GM19035 (cell line): ENCODE results near the gene ST6GALNAC6.
A peak's percentile ranks its signal among the peaks of the same experiment; 100 is the strongest.

Source experiments
- ATAC-seq: cut with Tn5 transposase; IDR thresholded peaks from one replicate; pipeline ENCODE4 v1.9.1; 2021; ENCODE audit not compliant: unreplicated experiment

ST6GALNAC6 gene

DNA sequence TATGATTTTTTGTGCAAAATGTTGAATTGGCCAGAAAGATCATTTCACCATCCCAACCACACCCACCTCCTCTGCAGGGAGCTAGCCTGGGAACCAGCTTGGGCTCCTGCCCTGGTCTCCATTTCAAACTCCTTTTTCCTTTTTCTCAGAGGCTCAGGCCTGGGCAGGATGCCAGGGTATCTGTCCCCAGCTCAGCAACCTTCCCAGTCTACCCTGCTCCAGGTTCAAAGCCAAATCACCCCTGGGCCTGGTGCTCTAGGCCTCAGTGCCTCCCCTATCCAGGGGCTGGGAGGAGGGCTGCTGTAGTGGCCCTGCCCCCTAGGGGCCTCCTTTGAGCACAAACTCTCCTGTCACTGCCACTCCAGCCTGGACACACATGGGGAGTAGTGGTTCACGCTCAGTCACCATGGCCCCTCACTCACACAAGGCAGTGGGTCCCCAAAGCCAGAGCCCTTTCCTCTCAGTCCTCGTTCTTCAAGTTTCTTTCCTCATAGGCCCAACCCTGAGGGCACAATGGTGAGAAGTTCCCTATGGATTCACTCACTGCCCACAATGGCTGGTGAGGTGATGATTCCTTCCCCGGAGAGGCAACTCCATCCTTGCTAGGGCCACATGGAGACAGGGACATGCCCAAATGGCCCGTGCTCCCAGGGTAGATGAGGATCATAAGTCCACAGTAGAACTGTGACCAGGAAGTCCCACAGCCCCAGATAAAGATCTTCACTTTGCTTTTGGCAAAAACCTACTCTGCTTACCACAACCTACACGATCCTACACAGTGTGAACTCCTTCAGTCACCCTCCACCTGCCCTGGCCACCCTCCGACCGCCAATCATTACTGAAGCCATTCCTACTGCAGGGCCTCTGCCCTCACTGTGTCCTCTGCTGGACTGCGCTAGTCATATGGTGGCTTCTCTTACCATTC is 19.0 kb upstream of the ST6GALNAC6 start:
- ATAC-seq = no peak

DNA sequence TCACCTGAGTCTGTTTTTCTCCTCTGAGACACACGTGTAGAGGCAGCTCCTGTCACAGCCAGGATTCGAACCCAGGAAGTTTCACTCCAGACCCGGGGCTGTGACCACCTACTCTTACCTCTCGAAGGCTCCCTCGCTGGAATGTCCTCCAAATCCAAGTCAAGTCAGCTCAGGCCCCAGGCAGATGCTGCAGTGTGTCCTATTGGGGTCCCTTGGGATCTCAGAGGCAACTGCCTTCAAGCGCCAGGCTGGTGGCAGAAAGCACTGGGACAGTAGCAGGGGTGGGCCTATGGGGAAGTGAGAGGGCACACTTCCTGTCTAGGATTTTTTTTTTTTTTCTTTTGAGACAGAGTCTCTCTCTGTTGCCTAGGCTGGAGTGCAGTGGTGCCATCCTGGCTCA is 18.2 kb upstream of the ST6GALNAC6 start:
- ATAC-seq = no peak

DNA sequence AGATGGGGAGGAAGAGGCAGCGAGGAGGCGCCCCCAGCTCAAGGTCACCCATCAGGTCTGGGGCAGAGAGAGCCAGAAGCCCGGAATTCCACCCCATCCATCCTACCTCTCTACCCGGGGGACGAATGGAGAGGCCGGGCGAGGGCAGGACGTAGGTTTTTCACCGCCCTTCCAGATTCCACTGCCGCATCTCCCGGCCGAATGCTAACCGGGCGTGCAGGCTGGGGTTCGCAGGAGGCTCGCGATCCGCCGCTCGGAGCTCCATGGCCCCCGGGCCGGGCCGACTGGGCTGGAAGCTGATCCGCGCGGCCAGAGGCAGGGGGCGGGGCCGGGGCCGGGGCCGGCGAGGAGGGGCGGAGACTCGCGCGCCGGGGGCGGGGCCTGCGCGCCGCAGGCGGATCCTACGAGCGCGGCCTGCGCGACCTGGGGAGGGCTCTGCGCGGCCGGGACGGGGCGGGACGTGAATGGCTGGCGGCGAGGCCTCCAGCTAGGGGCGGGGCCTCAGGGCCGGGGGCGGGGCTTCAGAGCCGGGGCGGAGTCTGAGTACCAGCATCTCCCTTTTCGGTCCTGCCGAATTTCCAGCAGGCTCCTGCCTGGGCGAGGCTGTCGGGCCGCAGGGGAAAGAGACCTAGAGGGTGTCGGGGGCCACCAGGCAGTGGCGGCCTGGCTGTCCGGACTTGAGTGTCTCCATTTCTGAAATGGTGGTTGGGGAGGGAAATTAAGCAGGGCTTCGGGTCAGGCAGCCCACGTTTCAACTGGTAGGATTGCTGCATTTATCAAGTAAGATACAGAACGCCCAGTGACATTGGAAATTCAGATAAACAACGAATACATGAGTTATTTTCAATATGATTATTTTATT is 17.5 kb upstream of the ST6GALNAC6 start, which contains the start of gene ST6GALNAC4:
Gene ST6GALNAC4 (minus strand): TSS at position 322 of the 862 bp plus-strand sequence. CDS start 622 bp downstream, outside the sequence.
- ATAC-seq = peak; percentile 73

DNA sequence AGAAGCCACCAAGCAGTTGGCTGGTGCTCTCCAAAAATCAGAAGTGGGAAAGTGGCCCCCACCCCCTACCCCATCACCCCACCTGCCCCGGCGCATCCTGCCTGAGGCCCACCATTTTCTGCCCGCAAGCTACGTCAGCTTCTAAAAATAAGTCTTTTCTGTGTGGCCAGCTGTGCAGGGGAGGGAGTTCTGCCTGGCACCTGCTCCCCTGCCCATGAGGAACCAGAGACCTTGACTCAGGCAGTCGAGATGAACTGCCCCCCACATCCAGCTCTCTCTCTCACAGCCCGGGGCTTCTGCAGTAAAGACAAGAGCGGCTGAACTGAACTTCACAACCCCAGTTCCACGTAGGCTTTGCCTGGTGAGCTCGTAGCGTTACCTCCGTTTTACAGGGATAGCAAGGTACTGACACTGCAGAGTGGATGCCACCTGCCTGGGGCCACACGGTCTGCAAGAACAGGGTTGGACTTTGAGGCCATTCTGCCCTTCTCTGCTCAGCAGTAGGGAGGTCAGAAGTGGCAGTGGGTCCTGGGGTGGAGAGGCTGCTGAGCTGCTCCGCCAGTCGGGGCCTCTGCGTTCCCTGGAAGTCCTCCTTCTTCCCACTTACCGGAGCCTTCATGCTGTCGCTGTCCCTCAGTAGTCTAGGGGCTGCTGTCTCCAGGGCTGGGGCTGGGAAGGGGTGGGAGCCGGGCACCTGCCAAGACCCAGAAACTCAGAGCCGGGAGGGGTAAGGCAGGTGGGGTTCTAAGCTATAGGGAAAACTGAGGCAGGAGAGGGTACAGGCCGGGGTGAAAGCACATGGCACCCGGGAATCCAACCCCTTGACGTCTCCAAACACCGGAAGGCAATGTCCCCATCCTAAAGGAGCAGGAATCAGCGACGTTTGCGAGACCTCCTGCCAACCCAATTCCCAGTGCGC is 16.7 kb upstream of the ST6GALNAC6 start:
- no peak for ATAC-seq

DNA sequence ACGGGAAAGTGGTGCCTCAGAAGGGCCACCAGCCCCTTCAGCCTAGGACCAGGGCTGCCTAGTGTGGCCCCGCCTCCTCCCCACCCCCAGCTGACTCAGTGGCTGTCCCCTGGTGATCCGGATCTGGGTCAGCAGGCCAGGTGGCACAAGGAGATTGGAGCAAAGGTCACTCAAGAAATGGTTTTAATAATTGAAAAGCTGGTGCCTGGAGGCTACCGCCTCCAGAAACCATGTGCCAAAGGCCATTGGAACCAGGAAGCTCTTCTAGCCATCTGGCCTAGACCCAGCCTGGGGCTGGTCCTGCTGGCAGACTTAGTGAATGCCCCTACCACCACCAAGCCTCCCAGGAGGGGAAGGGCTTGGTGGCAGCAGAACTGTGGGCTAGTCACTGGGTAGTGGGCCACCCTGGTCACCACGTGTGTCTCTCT is 15.9 kb upstream of the ST6GALNAC6 start:
- ATAC-seq = no peak

DNA sequence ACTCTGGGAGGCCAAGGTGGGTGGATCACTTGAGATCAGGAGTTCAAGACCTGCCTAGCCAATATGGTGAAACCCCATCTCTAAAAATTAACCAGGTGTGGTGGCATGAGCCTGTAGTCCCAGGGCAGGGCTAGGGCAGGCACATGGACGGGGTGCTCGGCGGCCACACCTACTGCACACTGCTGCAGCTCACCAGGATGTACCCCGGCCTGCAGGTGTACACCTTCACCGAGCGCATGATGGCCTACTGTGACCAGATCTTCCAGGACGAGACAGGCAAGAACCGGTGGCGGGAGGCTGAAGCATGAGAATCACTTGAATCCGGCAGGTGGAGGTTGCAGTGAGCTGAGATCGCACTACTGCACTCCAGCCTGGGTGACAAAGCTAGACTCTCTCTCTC is 14.3 kb upstream of the ST6GALNAC6 start:
- ATAC-seq = no peak

DNA sequence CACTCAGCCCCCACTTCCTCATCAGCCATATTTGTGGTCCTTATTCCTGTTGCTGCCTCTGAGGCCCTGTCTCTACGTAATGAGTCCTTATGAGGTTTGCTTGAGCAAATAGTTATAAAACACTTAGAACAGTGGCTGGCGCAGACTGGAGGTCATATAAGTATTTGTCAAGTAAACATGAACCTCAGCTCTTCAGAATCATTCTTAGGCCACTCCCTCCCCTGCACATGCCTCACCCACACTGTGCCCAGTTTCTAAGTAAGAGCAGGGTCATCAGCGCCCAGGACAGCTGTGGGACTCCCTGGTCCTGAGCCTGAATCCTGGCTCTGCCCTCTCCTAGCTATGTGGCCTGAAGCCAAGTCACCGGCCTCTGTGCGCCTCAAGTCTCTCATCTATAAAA is 13.5 kb upstream of the ST6GALNAC6 start:
- no peak for ATAC-seq

DNA sequence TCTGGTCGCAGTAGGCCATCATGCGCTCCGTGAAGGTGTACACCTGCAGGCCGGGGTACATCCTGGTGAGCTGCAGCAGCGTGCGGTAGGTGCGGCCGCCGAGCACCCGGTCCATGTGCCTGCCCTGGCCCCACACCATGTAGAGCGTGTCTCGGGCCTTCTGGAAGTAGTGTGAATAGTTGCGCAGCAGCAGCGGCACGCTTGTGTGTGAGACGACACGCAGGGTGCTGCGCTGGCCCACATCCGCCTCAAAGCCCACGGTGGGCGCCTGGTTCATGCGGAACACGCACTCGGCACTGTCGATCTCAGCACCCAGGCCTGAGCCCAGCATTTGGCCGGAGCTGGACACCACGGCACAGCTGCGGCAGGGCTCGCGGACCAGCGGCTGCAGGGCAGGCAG is 12.9 kb upstream of the ST6GALNAC6 start:
- no peak for ATAC-seq

DNA sequence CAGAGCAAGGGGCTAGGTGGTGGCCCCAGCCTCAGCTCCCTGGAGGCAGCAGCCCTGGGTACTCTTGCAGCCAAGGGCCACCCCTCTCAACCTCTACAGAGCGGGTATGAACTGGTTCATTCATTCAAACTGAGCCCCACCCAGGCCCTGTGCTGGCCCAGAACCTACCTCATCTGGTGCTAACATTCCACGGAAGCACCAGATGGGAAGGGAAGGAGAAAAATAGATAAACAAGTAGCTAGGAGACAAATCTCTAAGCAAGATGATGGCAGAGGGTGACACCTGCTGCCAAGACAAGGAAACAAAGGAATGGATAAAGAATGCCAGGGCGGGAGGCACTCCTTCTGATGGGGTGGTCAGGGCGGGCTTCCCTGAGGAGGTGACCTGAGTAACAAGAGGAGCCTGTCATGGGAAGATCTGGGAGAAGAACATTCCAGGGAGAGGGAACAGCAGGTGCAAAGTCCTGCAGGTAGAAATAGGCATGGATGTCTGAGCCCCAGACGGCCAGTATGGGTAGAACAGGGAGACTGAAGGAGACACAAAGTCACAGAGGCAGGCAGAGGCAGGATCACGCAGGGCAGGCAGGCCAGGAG is 11.3 kb upstream of the ST6GALNAC6 start:
- no peak for ATAC-seq

DNA sequence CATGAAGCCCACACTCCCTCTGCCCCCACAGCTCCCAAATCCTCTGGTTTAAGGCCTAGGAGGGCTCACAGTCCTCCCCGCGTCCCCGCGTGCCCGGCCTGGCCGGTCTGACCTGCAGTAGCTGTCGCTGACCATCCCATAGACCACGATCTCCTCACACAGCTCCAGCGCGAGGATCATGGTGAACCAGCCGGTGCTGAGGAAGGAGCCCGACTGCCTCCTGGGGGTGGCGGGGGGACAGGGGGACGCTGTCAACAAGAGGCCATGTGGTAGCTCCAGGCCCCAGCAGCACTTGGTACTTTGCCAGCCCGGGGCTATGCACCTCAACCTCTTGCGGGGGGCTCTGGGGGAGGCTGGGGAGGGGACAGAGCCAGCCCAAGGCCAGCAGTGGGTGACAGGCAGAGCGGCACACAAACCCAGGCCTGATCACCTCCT is 10.5 kb upstream of the ST6GALNAC6 start:
- ATAC-seq = no peak

DNA sequence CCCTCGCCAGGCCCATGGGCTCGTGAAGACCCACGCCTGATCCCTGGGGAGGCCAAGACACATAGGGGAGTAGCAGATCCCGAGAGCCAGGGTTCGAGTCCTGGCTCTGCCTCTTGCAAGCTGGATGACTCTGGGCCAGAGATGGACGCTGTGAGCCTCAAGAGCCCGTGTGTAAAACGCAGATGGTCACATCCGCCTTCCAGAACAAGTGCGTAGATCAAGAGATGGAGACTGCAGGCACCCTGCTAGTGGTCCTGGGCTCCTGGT is 9.2 kb upstream of the ST6GALNAC6 start:
- ATAC-seq = no peak

DNA sequence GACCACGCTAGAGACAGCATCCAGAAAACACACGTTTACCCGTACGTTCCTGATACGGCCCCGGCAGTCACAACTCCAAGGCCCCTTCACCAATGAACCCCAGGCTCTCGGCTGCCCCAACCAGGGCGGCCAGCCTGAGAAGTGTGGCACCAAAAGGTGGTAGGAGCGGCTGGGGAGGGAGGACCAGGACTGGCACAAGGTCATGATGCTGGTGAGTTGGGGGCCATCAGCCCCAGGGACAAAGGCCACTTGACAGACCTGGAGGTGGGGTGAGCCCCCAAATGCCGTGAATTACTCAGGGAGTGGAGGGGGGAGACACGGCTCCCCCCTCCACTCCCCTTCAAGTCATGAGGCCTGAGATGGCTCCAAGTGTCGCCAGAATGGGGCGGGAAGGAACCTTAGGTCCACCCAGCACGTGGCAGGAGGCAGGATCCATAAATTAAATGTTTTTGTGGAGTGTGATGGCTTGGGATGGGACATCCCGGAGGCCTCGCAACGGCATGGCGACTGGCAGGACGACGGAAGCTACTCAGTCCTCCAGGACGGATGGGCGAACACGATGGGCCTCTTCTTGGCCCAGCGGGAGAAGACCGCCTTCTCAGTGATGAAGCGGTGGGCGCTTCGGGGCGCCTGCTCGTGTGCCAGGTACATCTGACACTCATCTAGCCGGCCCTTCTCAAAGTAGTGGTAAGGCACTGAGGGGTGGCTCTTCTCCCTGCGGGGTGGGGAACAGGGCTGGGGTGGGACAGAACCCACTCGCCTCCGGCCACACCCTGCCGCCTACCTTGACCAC is 8.7 kb upstream of the ST6GALNAC6 start:
- no peak for ATAC-seq

DNA sequence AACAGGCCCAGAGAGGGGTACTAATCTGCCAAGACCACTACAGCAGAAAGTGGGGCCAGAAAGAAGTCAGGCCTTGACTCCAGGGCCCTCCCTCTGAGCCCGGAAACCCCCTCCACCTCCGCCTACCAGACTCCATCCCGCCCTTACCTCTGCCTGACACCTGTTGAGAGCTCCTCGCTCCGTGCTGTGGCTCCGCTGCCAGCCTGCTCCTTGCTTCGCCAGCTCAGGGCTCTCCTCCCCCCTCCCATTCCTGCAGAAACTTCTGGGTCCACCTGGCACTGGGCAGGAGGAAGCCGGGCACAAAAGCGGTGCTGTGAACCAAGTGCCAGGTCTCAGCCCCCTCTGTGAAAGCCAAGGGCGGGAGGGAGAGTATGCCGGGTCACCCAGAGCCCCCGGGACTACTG is 6.4 kb upstream of the ST6GALNAC6 start:
- ATAC-seq = no peak

DNA sequence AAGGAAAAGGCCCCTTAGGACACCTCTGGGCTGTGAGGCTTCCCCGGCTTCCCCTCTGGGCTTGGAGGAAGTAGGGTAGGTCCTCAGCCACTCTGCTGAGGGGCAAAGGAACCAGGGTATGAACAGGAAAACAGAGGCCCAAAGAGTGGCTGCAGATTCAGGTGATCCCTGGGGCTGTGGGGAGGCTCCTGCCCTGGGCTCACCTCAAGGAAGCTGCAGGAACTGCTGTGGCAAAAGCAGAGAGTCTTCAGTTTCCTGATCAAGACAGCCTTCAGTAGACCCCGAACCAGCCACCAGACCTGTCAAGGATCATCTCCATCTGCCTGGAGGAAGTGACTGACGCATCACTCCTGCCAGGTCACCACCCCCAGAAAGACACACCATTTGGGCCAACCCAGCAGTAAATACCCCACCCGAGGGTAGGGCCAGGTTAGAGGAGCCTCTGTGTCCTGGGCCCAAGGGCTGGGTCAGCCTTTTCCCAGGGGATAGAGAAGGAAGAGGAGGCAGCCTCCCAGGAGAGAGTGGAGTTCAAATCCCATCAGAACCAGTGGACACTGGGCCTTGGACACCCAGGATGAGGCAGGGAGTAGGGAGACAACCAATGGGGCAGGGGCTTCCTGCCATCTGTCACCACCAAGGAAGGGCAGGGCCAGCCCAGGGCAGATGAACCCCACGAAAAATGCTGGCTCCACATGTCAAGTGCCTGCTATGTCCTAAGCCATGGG is 5.8 kb upstream of the ST6GALNAC6 start:
- ATAC-seq = no peak

DNA sequence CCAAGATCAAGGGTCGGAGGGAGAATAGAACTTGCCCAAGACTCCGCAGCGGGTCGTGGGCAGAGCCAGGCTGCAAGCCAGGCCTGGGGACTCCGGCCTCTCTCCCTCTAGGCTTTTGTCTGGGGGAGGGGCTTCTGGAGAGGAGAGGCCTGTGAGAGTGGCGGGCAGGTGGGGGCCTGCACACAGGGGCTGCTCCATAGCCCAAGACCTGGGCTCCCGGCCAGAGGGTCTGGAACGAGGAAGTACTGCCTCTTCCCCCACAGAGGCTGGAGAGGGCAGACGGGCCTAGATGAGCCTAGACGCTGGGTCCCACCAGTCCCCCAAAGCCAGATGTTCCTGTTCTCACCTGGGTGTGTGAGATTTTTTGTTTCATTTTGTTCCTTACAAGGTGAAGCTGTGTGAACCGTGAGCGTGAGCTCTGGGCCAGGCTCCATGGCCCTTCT is 5.2 kb upstream of the ST6GALNAC6 start:
- no peak for ATAC-seq

DNA sequence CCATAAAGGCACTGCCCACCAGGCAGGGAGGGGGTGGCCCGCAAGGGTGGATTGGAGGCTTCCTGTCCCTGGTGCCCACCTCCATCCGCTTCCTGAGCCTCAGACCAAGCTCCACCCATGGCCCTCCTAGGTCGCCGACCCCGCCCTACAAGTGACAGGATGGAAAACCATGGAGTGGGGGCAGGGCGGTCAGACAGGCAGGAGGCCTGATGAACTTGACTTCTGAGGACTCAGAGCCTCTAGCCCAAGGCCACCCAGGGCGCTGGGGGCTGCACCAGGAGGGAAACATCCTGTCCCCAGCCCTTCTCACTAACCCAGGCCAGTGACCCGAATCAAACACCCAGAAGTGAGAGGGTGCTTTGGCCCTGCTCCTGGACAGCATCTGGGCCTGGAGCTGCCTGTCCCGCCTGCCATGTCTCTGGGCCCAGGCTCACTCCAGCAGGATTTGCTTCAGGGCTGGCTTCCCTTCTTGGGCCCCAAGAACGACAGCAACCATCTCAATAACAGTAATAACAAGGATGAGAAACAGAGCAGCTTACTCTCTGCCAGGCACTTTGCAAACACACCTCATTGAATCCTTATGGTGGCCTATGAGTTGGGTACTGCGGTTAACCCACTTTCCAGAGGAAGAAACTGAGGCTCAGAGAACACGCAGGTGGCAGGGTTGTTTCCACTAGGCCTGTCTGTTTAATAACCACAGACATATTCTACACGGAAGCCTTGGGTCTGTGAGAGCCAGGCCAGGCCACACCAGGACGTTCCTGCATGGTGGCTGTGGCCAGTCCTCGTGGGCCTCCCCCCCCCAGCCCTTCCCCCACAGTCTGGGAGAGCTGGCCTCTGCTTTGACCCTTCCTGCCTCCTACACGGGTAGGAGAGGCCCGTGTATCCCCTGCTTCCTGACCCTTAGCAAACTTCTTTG is 4.4 kb upstream of the ST6GALNAC6 start:
- ATAC-seq = no peak

DNA sequence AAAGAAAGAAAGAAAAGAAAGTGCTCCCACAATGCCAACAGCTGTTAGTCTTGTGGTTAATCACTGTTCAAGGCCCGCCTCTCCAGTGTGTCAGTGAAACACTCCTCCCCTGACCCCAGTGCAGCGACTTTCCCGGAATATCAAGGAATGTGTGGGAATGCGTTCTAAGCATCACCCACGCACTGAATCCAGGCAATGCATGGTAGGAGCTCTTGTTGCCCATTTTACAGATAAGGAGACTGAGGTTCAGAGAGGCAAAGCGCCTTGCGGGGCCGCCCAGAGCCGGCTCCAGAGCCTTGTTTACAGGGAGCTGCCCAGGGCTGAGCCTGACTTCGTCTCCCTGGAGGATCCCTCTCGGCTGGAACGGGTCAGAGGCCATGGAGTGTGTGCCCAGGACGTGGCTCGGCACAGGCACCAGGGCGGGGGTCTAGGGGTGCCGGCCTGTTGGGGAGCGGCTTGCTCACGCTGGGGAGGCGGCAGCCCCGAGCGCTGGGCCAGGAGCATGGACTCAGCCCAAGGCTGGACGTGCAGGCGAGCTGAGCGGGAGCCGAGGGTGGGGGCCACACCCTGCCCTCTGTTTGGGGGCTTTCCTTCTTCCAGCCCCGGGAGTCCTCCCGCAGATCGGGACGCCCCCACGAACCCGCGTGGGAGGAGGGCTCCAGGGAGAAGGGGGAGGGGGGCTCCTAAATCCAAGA is 823 bp downstream of the ST6GALNAC6 start:
- peak; percentile 18 for ATAC-seq
